KG1 (cell line): ENCODE measurements around the gene BBS12.
"Not testable (repeated sequence)": the region's sequence is repeated elsewhere in the genome, so short reads cannot be mapped to it uniquely, and the experiment has no call there.

Experiments used
- DNase-seq: peaks from one replicate; lab custom pipeline; 2025; lab: John Stamatoyannopoulos, UW

BBS12 gene

DNA sequence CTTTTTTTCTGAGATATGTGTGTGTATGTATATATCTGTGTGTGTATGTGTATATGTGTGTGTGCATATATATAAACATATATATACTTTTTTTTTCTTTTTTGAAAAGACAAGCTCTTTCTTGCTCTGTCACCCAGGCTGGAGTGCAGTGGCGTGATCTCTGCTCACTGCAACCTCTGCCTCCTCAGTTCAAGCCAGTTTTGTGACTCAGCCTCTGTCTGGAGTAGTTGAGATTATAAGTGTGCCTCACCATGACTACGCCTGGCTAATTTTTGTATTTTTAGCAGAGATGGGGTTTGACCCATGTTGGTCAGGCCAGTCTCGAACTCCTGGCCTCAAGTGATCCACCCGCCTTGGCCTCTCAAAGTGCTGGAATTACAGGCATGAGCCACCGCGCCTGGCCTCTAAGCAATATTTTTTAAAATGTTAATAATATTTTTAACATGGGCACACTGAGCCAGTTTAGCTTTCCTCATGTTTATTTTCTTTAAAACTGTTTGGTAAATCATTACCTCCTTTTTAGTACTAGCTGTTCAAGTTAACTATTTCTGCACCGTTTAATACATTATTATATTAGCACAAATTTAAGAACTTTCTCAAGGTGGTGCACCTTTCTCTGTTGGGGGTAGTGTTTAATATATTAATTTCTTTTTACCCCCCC is 33.3 kb downstream of the BBS12 start:
- no peak for DNase-seq

DNA sequence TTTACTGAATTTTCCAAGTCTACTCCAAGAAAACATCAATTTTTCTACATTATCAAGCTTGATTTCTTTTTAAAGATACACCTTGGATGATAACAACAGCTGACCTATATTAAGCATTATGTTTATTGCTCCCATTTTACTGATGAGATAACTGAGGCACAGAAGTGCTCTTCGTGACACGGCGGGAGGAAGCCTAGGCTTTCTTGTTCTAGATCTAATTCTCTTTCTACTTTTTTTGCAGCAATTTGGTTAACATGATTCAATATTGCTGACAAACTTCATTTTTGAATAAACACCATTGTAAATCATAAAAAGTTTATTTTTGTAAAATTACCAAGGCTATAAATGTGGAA is 33.8 kb downstream of the BBS12 start:
- no peak for DNase-seq

DNA sequence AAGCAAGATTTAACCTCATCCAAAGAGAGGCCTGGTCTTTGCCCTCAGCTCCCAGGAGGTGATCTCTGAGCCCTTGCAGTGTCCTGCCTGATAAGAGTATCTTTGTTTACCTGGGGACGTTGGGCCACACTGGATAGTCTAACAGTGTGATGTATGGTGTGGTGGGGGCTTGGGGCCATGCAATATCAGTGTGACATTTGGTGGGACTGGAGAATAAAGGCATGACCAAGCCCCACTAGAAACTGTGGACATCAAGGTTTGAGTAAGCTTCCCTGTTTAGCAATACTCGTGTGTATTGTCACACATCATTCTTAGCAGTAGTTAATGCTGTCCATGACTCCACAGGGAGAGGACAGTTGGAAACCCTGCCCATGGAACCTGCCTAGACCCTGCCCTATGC is 34.4 kb downstream of the BBS12 start:
- DNase-seq, result no peak

DNA sequence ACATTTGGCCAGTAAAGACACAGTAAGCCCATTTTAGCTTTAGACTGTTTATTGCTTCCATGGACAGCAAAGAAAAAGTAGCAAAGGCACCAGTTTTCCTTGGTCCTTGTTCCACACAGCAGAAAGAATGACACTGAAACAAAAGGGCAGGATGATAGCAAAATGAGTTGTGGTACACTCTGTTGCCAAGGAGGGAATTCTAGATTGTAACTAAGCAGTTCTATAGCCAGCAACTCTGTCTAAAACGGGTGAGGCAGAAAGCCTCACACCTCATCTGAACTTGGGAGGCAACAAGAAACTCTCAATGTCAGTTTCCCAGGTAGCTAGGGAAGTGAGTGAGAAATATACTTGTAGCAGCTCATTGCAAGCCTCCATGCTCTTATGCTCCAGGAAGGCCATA is 39.2 kb downstream of the BBS12 start:
- DNase-seq, result no peak

DNA sequence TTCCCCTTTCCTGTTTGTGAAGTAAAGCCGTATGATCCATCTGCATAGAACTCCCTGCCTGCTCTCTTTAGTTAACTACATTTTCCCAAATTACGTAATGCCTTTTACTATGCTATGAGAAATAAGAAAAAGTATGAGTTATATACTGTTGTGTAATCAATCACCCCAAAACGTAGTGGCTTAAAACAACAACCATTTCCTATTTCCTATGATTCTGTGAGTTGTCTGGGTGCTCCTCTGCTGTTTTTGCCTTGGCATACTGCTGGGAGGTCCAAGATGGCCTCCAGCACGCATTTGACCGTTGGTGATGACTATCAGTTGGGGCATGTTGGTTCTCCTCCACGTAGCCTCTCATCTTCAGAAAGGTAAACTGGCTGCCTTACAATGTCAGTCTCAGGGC is 39.8 kb downstream of the BBS12 start:
- DNase-seq, result no peak

DNA sequence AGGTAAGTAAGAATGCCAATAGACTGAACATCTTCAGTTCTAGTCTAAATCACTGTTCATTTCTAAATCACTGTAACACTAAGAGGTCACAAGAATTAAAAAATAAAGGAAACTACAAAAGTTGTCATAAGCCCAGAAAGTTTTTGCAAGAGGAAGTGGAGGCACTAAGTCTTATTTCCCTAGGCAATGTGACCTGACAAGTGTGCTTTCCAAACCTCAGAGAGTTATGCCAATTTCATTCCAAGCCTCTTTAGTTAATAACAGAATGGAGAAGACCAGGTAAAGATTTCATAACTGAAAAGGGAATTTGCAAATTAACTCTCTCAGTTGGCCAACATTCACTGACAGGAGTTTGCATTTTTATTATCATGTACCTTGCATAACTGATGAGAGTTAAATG is 40.5 kb downstream of the BBS12 start:
- DNase-seq, result no peak

DNA sequence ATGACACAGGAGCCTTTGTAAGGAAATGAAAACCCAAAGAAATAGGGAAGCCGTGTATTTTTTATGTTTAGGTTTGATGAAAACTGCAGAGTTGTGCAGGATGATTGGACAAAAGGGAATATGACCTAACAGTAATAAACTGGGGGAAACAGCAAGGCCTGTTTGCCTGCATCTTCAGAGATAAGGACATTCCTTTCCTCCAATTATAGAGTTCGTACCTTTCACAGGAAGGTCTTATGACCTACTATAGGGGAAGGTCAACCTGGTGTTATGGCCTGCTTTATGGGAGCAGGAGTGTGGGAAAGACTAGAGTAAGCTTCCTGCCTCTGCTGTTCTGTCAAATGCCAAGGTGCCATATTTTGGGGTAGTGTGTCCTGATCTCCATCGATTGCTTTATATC is 42.5 kb downstream of the BBS12 start:
- no peak for DNase-seq

DNA sequence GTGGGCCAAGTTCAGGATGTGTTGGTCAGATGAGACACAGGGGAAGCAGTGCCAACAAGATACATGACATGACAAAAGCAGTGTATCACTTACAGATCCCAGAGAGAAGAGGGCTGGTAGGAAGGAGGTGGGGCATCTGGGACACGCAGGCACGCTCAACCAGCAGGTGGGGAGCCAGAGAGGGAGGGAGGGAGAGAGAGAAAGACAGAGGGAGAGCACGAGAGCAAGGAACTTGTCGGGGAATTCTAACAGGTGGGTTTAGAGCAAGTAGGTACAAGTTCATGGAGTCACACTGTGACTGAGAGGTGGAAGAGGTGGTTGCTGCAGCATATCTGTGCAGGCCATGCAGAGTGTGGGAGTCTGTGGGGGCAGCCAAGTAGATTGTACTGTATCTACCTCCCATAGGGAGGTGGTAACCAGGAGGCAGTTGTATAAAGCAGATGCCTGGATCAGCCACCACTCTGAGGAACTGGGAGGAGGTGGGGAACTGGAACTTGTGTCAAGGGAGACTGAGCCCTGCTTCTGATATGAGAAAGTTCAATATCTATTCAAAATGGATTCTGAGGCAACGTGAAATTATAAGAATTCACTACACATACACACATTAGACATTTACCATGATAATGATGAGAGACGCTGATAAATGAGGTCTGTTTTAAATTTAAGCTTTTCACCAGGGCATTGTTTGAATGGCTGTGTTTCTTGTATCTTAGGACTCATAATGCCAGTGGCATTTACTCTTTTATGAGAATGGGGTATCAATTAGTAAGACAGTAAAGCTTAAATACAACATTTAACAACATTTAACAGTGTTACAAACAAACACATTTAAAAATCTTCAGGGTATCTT is 43.7 kb downstream of the BBS12 start:
- DNase-seq, result no peak

DNA sequence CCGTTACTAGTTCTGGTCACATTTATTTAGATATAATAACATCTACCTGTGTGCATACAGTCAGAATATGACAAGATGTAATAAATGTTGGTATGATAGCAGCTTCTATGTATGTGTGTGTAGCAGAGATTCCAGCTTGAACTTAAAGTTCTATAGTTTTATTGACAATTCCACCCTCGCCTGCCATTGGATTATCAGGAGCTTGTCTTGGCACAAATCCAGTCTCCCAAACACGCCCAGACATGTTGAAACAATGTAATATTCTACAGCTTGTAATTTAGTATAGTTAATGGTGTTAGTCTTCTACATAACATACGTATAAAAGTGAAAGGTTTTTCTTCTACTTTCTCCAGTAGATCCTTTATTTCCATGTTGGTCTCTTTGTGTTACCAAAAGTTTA is 44.4 kb downstream of the BBS12 start:
- DNase-seq, result no peak

DNA sequence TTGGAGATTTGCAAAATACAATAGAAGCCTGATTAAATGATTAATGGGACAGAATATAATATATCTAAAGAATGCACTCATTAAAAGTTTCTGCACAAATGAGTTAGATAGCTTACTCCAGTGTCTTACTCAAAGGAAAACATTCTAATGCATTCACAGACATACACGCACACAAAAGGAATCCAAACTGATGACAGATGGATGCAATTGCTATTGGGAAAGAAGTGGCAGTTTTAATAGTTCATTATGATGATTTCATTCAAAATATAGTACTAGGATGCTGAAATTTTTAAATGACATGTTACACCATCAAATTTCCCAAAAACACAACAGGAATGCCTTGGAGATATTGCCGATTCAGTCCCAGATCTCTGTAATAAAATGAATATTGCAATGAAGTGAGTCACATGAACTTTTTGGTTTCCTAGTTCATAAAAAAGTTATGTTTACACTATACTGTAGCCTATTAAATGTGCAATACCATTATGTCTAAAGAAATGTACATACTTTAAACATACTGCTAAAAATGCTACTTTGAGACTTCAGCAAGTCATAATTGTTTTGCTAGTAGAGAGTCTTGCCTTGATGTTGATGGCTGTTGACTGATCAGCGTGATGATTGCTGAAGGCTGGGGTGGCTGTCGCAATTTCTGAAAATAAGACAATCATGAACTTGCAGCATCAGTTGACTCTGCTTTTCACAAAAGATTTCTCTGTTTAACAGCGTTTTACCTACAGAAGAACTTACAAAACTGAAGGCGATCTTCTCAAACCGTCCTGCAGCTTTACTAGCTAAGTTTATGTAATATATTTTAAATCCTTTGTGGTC is 45.6 kb downstream of the BBS12 start:
- no peak for DNase-seq

DNA sequence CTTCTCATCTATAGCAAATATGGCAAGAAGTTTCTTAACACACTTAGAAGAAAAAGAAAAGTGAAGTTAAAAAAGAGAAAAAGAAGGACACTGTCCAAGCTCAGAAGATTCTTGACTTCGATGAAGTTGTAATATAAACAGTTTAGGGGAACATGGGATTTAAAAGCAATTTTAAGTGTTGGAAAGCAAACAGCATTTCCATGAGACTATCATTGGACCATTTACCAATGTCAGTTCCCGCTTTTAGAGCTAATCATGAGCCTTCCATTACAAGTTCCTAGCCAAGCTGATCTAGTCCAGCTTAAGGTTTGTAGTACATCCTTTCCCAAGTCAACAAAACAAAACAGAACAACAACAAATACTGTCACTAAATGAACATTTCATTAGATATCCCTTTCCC is 49.0 kb downstream of the BBS12 start:
- DNase-seq, result no peak

DNA sequence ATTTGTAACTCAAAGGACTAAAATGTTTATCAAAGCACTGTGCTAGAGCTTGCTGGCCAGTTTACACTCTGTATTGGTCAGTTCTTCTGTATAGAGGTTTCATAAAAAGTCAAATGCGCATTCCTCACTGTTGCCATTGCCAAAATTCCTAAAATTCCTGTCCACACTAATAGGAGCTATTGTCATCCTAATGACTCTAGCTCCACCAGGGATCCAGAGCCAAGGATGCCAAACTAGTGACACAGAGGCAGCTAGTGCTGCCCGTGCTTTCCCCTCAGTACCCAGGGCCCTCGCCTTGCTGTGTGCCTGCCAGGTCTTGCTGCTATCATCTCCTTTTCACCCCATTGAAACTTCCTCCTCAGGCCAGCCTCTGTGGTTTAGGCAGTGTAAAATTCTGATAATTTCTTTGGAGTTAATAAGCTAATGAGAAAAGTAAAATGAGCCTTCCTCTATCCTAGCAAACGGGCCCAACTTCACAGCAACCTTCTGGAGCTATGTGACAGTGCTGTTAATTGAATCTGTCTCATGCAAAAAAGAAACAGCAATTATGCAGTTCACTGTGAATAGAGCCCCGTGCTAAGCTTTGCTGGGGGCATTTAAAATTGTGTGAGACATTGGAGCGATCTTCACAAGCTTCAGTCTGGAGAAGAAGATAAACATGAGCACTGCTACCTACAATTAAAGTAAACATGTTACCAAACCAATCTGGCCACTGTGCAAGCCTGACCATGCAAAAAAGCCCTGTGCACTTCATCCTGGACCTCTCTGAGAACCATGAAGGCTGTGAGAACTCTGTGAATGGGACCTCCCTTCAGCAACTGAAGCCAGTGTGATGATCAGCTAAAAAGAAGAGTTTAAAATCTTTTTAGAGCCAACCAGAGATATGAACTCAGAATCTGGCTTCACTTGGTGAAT is 51.1 kb downstream of the BBS12 start:
- DNase-seq, result no peak

DNA sequence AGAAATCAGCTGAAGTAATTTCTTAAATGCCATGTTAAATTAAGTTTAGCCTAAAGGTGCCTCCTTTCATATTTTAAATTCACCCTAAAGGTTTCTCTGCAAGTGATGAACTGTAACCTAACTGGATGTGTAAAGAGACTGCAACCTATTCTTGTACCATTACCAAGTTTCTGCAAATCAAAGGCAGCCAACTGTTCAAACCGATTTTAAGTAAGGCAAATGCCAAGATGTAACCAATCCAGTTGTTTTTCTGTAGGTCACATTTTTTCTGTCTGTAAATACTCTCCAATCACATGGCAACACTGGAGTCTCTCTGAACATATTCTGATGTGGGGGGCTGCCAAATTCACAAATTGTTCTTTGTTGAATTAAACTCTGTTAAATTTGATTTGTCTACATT is 51.8 kb downstream of the BBS12 start:
- no peak for DNase-seq

DNA sequence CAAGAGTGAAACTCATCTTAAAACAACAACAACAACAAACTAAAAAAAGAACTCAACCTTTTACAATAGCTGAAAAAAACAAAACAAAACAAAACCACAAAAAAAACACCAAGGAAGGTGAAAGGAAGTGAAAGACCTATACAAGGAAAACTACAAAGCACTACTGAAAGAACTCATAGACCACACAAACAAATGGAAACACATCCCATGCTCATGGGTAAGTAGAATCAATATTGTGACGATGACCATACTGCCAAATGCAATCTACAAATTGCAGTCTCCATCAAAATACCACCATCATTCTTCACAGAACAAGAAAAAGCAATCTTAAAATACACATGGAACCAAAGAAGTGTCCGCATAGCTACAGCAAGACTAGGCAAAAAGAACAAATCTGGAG is 52.6 kb downstream of the BBS12 start:
- DNase-seq, result no peak

DNA sequence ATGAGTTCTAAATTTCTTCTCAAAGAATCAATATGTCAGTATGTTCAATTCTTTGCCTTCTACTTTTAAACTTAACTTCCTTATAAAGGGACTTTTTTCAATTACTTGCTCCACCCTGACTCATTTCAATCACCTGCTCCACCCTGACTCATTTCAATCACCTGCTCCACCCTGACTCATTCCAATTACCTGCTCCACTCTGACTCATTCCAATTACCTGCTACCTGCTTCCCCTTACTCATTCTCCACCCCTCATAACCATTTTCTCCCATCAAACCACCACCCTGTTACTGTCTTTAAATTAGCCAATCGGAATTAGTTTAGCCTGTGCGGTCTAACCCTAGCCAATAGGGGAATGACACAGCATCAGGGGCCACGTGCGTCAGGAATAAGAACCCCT is 53.8 kb downstream of the BBS12 start:
- not testable (repeated sequence) for DNase-seq

DNA sequence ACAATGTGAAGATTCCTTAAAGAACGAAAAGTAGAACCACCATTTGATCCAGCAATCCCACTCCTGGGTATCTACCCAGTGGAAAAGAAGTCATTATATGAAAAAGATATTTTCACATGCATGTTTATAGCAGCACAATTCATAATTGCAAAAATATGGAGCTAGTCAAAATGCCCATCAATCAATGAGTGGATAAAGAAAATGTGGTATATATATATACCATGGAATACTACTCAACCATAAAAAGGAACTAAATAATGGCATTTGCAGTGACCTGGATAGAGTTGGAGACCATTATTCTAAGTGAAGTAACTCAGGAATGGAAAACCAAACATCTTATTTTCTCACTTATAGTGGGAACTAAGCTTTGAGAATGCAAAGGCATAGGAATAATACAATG is 54.4 kb downstream of the BBS12 start:
- not testable (repeated sequence) for DNase-seq

DNA sequence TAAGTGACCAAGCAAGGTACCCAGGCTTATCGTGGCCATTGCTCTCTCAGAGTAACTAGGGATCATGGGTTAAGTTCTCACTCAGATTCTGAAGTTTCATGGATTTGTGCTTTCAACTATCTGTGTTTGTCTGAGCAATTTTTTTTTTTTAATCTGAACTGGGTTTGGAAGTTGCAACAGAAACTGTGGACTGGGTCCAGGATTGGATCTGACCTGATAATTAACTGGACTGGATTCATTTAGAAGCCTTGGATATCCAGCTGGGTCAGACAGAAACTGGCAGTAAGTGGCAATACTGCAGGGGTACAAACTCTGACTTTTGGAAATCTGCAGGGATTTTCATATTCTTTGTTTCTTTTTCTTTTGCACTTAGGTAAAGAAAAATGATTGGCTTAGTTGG is 55.4 kb downstream of the BBS12 start:
- no peak for DNase-seq

DNA sequence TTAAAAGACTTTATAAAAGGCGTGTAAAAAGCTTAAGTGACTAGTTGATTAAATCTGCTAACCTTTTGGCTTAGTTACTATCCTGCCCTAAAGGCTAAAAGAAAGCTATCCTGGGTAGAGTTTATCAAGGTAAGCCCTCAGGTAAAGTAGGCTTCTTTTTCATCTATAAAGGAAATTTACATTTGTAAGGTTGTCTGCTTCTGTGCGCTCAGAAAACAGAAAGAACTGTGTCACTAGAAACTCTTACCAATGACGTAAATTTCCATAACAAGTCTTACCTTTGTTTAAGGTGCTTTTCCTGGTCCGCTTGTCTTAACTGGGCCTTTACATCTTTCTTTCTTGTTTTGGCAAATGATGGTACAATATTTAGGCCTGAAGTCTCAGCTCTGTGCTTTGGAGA is 56.4 kb downstream of the BBS12 start:
- DNase-seq, result no peak

DNA sequence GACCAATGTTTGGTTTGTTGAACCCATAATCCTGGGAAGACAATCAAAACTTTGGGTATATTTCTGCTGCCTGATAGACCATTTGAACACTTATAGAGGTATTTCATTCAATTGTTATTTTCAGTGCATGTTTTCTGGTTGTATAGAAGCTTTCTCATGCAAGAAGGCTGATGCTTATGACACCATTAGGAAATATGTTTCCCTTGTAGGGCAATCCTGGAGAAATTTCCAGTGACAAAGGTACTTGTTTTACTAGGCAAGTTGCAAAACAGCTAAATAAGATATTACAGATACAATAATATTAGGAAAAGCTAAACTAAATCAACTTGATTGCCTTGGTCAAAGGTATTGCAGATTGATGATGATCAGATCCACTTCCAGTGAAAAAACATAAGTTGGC is 61.3 kb downstream of the BBS12 start:
- DNase-seq, result no peak
